Choroid plexus epithelial cell (primary cell): Measurements from ENCODE around the gene COX7A2L.
"Not testable (repeated sequence)": the region's sequence is repeated elsewhere in the genome, so short reads cannot be mapped to it uniquely, and the experiment has no call there.

Experiments
- DNase-seq: peaks from one replicate; pipeline ENCODE4 v3.0.0-alpha.2; 2010; ENCODE audit warnings: low read depth
- H3K4me3 ChIP-seq: 2 replicates; pipeline ENCODE4 v1.5.1; 2011; ENCODE audit warnings: low read depth, mild to moderate bottlenecking, control low read depth, low read length, moderate library complexity
- TF ChIP-seq, protein P1 (sequence below): conservative IDR thresholded peaks from 2 replicates; pipeline ENCODE4 v1.5.1; 2011; ENCODE audit warnings: low read depth, mild to moderate bottlenecking, control low read depth, inconsistent platforms, low read length, moderate library complexity

Gene COX7A2L

DNA sequence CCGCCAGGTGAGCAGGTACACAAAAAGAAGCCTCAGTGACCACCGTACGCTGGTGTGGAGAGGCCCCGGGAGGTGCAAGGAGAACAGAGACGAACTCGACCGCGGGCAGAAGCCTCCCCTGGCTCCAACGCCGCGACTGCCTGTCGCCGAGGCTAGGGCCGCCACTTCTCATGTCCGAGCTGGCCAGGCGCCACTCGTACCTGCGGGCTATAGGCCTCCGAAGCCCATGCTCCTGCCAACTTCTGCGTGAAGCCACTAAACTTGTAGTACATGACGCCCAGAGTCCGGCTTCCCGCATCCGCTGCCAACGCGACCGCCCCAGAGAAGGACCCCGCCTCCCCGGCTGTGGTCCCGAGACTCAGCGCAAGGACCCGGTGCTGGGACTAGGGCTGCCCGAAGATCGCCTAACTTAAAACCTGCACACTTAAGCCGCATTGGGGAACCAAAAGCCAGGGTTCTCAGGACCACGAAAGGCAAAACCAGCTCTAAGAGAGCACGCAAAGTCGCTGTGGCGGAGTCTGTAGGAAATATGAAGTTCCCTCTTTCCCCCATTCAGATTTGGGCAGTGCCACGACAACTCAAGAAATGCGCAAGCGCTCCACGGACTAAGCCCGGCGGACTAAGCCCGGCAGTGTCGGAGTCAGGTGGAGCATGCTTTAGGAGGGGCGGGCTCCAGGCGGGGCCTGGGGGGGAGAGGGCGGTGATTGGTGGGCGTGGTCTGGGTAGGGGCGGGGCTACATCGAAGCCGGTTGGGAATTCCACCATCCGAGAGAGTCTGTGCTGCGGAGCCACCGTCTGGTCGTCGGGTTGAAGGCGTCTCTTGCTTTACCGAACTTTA is at the start of gene COX7A2L:
Gene COX7A2L, minus strand, starts transcription at position 328 of the 838 bp plus-strand sequence. Its CDS starts 56 bp downstream, at position 272.
- peak within 1 kb of the TSS; percentile 100 for H3K4me3 ChIP-seq
- TF ChIP-seq, protein P1, sequence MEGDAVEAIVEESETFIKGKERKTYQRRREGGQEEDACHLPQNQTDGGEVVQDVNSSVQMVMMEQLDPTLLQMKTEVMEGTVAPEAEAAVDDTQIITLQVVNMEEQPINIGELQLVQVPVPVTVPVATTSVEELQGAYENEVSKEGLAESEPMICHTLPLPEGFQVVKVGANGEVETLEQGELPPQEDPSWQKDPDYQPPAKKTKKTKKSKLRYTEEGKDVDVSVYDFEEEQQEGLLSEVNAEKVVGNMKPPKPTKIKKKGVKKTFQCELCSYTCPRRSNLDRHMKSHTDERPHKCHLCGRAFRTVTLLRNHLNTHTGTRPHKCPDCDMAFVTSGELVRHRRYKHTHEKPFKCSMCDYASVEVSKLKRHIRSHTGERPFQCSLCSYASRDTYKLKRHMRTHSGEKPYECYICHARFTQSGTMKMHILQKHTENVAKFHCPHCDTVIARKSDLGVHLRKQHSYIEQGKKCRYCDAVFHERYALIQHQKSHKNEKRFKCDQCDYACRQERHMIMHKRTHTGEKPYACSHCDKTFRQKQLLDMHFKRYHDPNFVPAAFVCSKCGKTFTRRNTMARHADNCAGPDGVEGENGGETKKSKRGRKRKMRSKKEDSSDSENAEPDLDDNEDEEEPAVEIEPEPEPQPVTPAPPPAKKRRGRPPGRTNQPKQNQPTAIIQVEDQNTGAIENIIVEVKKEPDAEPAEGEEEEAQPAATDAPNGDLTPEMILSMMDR = peak; percentile 60
- peak; percentile 99 for DNase-seq

DNA sequence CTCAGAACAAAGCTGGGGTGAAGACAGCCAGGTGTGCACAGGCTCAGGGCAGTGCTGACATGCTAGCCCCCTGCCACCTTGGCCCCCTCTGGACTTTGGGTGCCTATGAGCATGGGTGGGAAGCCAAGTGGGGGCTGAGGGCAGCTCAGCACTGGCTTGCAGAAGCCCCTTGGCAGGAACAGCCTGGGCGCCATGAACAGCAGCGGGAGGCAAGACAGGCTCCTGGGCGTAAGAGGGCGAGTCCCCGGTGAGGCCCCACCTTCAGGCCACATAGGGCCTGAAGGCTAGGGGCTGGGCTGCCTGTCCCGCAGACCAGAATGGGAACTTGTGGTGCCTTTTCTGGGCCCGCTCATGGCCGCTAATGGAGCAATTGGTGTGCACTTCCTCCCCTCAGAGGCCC is 47.0 kb upstream of the COX7A2L start:
- DNase-seq = no peak
- H3K4me3 ChIP-seq = no peak overlapping the region
- TF ChIP-seq, protein P1 = no peak

GRCh38 chr2:42407476-42407875 is 46.5 kb upstream of the COX7A2L start:
- TF ChIP-seq, protein P1 = no peak

GRCh38 chr2:42404676-42405075 is 43.7 kb upstream of the COX7A2L start:
- no peak overlapping the region for H3K4me3 ChIP-seq
- DNase-seq = no peak
- TF ChIP-seq, protein P1 = no peak

More at GRCh38 chr2:42407476-42407875, 46.5 kb upstream of the COX7A2L start:
- H3K4me3 ChIP-seq = no peak overlapping the region
- no peak for DNase-seq

DNA sequence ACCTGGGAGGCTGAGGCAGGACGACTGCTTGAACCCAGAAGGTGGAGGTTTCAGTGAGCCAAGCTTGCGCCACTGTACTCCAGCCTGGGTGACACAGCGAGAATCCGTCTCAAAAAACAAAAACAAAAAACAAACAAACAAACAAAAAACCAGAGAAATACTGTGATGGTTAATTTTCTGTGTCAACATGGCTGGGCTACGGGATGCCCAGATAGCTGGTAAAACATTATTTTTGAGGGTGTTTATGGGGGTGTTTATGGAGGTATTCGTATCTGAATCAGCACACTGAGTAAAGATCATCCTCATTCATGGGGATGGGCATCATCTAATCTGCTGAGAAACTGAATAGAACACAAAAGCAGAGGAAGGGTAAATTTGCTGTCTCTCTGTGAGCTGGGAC is 40.8 kb upstream of the COX7A2L start:
- DNase-seq = no peak
- no peak overlapping the region for H3K4me3 ChIP-seq
- TF ChIP-seq, protein P1 = no peak

DNA sequence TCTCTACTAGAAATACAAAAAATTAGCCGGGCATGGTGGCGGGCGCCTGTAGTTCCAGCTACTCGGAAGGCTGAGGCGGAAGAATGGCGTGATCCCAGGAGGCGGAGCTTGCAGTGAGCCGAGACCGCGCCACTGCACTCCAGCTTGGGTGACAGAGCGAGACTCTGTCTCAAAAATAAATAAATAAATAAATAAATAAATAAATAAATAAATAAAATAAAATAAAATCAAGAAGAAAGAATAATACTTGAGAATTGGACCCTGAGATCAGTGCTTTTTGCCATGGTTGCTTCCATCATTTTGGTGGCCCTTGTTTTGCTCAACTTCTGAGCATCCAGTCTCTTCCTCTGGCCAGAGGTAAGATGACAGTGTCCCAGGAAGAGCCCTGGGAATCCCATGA is 37.0 kb upstream of the COX7A2L start:
- H3K4me3 ChIP-seq, DNase-seq: not testable (repeated sequence)

DNA sequence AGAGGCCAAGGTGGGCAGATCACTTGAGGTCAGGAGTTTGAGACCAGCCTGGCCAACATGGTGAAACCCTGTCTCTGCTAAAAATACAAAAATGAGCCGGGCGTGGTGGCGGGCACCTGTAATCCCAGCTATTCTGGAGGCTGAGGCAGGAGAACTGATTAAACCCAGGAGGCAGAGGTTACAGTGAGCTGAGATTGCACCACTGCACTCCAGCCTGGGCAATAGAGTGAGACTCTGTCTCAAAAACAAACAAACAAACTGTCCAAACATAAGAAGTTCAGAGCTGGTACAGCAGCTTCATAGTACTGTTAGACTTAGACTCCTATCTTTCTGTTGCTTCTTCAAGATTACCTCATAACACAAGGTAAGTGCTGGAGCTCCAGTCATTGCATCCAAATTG is 32.3 kb upstream of the COX7A2L start:
- not testable (repeated sequence) for H3K4me3 ChIP-seq, DNase-seq

DNA sequence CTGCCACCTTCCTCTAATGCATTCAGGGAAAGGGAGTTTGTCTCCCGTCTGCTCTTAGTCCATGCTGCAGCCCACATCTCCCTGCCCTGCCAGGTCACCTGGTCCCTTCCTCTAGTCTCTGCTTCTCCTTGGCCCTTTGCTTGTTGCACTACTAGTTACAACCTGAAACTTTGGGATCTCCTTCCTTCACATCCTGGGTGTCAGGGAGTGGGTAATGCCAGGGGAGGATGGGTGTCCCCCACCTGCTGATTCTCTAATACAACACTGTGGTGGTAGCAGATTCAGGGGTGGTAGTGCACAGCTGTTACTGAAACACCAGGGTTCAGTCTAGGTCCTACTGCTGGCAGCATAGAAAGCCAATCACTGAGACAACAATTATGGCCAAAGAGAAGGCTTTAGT is 31.2 kb upstream of the COX7A2L start:
- TF ChIP-seq, protein P1 = no peak
- DNase-seq = no peak
- H3K4me3 ChIP-seq = no peak overlapping the region
